GM19438 (cell line): Measurements from ENCODE around the gene REEP3.

ENCODE experiments used
- ATAC-seq: cut with Tn5 transposase; IDR thresholded peaks from one replicate; pipeline ENCODE4 v1.9.1; 2021; ENCODE audit warnings: low read depth; ENCODE audit not compliant: unreplicated experiment

Gene REEP3

DNA sequence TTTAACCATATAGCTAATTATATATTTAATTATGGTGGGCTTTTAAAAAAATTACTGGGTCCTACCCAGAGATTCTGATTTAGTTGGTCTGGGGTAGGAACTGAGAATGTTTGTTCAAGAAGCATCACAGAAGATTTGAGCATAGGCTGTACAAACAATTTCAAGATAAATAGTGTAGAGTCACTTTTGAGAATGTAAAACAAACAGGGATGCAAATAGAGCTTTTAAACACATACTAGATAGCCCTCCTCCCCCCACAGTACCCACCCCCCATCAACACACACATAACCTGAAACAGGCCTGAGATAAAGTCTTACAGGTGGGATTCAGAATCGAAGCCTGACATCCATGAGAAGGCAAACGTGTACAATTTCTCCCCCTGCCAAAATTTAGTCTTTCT lies 15.6 kb upstream of the REEP3 start:
- no peak for ATAC-seq

DNA sequence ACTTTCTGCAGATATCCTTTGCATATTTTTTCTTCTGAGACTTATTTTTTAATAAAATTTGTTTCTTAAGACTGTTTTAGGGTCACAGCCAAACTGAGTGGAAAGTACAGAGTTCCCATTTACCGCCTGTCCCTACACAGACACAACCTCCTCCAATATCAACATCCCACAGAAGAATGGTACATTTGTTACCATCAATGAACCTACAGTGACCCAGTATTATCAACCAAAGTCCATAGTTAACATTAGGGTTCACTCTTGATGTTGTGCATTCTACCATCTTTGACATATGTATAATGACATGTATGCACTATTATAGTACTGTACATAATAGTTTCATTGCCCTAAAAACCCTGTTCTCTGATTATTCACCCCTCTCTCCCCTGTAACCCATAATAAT lies 14.6 kb upstream of the REEP3 start:
- no peak for ATAC-seq

DNA sequence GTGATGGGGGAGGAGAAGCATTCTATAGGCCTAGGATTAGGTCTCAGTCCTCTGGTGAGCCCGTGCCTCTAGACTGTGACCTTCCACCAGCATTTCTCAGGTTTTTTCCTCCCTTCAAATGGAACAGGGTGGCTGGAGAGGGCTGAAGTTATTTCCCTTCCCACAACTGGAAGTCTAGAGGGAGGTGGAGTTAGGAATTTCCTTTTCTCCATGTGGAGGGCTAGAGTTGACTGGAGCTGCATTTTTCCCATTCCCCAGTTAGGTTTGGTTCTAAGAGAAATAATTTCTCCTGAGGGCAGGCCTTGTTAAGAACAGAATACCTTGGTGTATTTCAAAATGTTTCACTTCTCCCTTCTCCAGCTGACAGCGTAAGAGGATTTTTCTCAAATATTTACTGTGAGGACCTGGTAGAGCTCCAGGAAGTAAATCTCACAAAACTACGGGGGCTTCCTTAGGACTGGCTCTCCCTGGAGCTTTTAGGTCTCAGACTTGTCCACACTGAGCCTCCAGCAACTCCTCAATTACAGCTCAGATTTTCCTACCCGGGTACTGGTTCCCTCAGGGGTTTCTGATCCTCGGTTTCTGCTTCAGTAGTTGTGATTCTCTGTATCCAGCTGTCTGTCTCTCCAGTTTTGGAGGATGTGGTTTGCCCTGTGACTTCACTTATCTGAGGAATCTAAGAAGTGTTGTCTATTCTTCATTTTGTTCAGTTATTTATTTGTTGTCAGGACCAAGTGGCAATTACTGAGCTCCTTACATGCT lies 6.0 kb upstream of the REEP3 start:
- ATAC-seq, result no peak

DNA sequence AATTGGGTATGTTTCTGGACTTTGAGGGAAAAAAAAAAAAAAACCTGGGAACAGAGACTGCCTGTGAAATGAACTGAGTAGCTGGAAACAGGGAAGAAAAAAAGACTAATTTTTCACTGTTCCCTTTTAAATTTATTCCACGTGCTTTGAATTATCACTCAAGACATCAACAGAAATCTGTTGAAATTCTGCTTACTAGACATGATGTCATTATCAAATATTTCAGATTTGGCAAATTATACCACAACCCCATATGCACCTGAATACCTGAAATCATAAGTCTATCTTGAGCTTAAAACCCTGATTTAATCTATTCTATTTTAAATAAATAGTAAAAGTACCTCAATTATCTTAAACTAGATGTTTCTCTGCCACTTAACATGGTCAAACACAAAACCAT lies 5.0 kb upstream of the REEP3 start:
- ATAC-seq, result no peak

DNA sequence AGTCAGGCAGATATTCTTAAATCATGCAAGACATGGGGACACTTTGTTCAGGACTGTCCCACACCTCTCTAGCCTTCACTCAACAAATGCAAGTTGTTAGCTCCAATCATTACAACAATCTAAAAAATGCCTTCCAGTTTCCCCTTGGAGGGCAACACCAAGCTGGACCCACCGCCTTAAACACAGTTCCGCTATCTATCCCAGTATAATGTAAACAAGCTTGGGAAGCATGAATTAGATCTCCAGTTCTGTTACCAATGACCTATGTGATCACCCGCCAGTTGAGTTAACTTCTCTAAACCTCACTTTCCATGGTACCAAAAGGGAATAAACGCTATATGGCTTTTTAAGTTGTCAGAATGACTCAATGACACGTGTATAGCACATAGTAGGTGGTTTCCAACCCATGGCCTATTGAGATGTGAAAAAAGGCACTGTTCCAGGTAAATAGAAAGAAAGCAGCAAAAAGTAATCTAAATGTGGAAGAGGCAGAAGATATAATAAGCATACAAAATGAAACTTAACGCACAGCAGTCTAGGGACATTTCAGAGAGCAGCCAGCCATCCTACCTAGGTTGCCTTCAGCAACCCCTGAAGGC lies 2.4 kb upstream of the REEP3 start:
- no peak for ATAC-seq

DNA sequence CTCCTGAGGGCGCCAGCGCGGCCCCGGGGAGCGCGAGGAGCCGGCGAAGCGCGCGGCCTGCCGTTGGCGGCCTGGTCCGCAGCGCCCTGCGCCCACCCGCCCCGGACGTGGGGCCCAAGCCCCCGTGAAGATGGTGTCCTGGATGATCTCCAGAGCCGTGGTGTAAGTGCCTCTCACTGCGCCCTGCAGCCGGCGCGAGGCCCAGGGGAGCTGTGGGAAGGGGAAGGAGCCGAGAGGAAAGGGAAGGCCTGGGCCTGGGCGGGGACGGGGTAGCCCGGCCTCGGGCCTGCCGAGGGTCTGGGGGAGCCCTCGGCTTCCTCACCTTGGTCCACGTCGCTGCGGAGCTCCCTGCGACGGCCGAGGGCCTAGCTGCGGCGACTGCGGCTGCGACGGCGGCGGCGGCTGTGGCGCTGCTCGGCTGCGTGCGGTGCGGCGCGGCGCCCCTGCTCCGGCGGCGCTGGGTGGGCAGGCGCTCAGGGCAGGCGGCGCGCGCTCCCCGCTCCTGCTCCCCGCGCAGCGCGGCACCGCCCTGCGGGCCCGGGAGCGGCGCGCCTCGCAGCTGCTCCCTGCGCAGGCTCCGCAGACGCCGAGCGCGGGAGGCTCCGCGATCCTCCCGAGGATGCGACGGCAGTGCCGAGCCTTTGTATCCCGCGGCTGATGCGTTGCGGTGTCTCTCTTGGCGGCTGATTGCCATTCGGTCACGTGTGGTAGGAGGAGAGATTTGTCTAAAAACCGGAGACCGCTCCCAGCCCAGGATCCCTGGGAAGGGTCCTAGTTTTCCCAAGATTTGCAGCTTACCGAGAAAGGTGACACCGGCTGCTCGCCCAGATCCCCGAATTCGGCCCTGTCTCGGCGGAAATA lies 445 bp downstream of the REEP3 start:
- ATAC-seq, result peak; percentile 60

DNA sequence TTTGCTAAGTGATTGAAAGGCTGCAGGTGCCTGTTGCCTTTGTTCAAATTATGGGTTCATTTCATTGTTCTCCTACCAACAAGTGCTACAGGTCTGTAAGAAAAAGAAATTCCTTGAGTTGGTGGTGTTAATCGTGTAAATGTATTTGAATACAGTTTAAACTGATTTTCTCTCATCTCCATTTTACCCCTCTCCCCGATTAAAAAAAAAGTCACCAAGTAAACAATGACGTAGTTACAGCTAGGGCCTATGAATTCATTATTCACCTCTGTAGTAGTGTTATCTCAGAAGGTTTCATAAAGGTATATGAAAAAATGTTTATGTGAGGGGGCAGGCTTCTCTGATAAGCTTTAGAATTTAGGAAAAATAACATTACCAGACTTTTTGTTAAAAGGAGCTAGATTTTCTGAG lies 1.1 kb downstream of the REEP3 start:
- ATAC-seq, result no peak

DNA sequence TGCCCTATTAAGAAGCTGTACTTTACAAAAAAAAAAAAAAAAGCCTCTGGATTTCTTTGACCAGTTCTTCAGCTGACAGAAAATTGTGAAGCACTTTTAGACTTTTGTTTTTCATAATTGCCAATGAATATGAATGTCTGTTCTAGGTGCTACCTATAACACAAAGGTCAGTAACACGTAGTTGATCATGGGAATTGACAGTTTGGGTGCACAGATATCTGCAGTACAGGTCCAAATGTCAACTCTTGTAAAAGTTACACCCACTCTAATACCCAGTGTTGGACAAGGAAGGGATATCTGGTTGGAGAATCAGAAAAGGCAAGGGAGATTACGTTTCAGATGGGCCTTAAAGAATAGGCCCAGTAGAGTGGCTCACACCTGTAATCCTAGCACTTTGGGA lies 1.8 kb downstream of the REEP3 start:
- no peak for ATAC-seq

DNA sequence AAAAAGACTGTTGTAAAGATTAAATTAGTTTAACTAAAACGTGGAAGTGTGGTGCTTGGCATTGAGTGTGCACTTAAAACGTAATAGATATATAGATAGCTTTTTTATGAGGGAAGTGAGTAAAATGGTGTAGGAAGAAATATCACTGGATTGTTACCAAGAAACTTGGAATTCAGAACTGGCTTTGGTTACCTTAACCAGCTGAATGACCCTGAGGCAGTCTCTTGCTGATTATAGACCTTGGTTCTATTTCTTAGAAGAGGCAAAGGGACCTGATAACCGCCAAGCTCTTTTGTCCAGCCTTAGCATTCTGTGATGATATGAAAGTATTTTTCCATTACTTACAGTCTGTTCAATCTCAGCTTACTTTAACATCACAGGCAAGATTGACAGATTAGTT lies 3.8 kb downstream of the REEP3 start:
- ATAC-seq, result no peak

DNA sequence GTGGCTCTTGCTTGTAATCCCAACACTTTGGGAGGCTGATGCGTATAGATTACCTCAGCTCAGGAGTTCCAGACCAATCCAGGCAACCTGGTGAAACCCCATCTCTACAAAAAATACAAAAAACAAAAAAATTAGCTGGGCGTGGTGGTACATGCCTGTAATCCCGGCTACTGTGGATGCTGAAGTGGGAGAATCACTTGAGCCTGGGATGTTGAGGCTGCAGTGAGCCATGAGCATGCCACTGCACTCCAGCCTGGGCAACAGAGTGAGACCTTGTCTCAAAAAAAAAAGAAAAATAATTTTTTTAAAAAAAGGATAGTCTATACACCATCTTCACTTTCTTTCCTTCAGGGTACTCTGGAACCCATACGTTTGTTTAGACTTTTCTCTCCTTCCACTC lies 6.2 kb downstream of the REEP3 start:
- no peak for ATAC-seq

DNA sequence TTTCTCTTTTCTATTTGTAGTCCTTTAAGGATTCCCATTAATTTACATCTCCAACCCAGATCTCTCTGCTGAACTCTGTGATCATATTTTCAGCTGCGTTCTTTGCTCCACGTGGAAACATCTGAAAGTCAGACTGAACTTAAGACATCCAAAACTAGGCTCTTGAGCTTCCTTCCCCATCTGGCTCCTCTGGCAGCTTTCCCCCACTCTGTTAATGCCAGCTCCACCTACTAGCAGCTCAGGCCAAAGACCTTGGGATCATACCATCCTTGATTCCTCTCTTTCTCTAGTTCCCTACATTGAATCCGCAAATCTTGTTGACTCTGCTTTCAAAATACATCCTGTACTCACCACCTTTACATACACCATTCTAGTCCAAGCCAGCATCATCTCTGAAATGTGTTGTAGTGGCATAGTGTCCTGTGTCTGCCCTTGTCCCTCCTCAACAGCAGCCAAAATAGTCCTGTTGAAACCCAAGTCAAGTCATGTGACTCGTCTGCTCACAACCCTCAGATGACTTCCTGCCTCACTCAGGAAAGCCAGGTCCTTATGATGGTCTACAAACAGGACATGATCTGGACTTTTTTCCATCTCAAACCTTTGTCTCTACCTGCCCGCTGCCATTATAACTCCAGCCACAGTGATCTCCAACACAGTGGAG lies 7.0 kb downstream of the REEP3 start:
- no peak for ATAC-seq

DNA sequence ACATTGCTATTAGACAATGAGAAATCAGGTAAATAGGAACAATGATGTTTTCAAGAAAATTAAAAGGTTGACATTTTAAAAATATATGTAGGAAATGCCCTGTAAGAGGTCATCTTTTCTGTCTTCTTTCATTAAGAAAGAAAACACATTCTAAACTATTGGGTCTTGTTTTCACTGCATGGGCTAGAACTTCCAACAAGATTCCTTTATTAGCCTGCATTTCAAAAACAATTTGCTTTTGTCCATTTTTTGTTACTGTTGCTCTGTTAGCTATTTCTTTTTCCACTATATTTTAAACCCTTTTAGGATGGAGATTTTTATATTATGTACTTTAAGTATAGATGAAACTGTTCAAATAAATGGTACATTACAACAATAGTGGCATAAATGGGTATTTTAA lies 9.2 kb downstream of the REEP3 start:
- ATAC-seq, result no peak

DNA sequence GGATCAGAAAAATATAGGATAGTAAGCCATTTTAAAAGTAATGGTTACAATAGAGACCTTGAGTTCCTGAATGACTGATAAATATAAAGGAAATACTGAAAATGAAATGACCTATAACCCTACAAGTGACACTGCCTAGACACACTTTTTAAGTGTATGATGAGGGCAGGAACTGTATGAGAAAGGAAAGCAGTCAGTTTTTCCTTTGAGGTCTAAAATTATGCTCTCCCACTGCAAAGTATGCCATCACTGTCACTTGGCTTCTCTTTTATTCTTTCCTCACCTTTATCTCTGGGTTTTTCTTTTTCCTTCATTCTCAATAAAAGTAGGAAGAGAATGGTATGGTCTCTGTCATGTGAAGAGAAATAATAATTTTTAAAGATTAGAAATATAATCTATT lies 13.5 kb downstream of the REEP3 start:
- no peak for ATAC-seq

DNA sequence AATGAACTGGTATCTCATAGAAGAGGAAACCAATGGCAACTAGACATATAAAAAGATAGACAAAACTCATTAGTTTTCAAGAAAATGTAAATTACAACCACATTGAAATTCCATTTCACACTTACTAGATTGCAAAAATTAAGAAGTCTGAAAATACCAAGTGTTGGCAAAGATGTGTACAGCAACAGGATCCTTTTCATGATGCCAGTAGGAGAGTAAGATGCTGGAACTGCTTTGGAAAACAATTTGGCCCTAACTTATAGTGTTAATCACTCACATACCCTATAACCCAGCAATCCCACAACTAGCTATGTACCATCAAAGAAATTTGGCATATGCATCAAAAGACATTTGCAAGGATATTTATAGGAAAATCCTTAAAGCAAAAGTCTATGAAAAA lies 15.5 kb downstream of the REEP3 start:
- ATAC-seq, result no peak

DNA sequence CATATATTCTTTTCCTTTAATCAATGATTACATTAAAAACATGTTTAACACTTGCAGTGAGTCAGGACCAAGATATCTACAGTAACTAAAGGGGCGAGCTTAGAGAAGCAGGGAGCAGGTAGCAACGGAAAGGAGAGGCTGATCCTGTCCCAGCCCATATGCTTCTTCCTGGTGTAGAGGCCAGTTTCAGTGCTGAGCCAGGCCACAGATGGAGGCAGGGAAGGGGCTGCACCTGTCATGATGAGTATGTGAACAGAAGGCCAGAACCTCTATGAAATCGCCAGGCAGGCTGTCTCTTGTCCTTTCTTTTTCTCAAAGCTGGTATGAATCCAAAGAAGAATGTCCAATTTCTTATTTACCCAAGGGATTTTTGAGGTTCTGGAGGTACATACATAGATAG lies 16.3 kb downstream of the REEP3 start:
- ATAC-seq, result no peak

DNA sequence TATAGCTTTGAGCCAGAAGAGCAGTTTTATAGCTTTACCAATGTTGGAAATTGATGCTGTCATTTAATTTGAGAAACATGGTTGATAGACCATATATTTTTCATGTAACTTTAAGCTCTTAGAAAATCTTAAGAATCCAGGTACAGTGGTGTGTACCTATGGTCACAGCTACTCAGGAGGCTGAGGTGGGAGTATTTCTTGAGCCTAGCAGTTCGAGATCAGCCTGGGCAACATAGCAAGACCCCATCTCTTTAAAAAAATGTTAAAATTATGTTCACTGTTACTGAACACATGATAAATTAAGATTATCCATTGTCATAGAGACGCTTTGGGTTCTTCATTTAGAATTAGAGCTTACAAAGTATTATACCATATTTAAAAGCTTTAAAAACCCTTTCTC lies 18.2 kb downstream of the REEP3 start:
- ATAC-seq, result no peak

DNA sequence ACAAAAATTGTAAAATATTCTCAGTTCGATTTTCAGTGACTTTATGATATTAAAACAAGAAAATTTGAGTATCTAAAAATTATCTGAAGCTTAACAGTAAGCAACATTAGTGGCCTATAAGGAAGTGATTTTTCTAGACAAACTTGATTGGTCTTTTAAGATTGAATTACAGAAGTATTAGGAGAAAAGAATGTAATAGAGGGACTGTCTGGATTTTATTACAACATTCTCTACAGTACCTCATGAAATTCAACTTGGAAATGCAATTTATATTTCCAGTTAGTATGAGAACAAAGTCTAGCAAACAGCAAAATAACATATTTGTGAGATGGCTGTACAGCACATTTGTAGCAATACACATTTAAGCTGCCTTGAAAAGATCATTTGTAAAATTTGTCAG lies 18.8 kb downstream of the REEP3 start:
- no peak for ATAC-seq

DNA sequence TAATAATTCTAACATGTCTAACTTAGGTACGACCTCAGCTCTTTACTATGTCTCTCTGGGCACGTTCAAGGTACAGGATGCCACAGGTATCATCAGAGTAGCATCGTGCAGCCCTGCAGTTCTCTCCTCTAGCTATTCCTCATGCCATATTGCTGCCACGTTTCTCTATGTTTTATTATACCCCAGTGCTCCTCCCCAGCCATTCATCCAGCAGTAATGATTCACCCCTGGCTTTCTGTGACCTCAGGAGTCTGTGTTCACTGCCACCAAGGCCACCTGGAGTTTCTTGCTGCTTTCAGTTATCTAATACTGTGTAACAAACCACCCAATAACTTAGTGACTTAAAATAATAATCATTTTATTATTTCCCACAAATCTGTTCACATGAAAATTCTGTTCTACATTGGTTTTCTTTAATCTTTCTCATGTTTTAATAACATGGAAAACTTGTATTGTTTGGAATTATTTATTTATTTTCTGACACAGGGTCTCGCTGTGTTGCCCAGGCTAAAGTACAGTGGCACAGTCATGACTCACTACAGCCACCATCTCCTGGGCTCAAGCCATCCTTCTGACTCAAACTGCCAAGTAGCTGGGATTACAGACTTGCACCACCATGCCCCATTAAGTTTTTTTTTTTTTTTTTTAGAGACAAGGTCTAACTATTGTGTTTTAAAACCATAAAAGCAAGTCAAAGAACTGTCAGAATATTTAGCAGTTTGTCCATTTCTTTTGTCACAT lies 21.8 kb downstream of the REEP3 start:
- ATAC-seq, result no peak

DNA sequence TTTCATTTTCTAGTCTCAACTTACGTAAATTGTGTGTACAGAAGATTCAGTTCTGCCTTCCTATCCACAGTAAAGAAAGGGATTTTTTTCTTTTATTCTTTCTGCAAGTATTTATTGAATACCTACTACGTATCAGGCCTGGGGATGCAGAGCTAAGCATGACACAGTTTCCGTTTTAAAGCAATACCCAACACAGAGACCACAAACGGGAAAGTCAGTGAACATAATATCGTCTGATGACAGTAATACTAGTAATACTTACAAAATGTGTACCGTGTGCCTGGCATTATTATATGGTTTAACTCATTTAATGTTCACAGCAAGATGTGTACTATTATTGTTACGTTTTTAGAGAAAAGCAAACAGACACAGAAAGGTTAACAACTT lies 22.4 kb downstream of the REEP3 start:
- no peak for ATAC-seq

DNA sequence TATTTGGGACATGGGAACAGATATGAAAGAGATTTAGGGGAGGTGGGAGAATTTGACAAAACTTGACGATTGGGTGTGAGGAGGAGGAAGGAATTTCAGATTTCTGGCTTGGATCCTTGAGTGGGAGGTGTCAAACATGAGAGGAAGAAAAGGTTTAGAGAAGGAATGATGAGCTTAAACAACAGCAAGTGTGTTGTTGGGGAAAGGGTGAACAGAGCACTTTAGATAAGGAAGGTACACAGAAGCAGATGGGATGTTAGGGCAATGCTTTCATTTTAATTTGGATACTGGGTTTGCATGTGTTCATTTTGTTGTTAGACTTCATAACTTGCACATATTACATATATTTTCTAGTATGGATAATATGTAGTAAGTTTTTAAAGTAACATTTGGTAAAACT lies 23.2 kb downstream of the REEP3 start:
- no peak for ATAC-seq
